Stimulated activated CD8-positive, alpha-beta memory T cell treated with anti-CD3 and anti-CD28 coated beads, Interleukin-15, amount 100 ng/mL, for 48 hours (primary cell): ENCODE results near the gene MAPK8.
"Not testable (repeated sequence)": the region's sequence is repeated elsewhere in the genome, so short reads cannot be mapped to it uniquely, and the experiment has no call there.

Experiments used
- DNase-seq, 2 donors: peaks; one replicate each; pipeline ENCODE4 v3.0.0-alpha.2; 2020; ENCODE audit warnings: low read depth in 2 of 2

The MAPK8 gene

DNA sequence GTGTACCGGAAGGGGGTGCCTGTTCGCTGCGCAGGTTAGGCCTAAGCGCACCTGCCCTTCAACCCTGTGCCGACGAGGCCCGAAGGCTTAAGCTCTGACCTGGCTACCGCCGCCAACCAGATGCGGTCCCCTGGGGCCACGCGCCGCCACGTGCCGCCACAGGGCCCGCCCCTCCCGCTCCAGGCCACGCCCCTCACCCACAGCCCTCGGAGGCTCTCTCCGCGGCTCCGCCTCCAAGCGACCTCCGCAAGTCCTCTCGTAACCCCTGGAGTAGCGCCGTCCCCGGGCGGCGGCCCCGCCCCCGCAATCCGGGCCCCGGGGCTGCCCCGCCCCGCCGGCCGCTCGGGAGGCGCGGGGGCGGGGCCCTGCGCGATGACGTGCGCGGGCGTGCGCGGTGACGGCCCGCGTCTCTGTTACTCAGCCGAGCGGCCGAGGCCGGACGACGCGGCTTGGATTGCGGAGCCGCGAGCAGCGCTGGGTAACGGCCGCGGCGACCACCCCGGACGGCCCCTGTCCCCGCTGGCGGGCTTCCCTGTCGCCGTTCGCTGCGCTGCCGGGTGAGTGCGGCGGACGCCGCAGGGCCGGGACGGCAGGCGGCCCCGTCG lies at the start of gene MAPK8:
TSS of gene MAPK8 (plus strand) at position 413 of the 605 bp plus-strand sequence. CDS start 94,984 bp downstream, outside the sequence.
- peak; percentile 84 to 89 for DNase-seq

DNA sequence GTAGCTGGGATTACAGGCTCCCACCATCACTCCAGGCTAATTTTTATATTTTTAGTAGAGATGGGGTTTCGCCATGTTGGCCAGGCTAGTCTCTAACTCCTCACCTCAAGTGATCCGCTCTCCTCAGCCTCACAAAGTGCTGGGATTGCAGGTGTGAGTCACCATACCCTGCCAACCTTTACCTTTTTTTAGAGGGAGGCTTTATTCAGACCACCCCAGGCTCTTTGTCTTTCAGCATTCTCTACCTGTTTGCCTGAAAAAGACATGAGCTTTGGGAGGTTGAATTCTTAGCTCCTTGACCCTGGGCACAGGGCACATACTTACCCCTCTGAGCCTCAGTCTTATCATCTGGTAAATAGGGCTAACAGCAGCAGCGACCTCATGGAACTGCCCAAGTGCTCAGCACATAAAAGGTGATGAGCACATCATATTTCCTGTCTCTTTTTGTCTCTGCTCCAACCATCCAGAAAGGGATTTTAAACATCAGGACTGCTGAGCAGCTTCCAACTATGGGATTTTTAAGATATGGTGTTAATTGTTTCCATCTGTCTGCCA lies 49.0 kb upstream of the MAPK8 start:
- DNase-seq = no peak

DNA sequence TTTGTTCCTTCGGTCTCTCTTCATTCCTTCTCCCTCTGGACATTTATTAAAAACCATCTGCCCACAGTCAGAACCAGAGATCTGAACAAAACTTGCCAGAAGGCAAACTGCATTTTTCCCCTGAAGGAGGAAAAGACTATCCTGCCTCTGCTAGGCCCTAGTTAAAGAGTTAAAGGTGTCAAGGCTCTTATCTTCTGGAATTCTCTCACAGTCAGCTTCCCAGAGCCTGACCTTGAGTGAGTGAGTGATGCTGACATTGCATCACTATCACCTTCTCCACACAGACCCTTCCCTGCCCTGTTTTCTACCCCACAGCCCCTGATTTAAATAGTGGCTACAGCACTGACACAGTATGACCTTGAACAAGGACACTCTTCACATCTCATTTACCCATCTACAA lies 48.4 kb upstream of the MAPK8 start:
- no peak for DNase-seq

DNA sequence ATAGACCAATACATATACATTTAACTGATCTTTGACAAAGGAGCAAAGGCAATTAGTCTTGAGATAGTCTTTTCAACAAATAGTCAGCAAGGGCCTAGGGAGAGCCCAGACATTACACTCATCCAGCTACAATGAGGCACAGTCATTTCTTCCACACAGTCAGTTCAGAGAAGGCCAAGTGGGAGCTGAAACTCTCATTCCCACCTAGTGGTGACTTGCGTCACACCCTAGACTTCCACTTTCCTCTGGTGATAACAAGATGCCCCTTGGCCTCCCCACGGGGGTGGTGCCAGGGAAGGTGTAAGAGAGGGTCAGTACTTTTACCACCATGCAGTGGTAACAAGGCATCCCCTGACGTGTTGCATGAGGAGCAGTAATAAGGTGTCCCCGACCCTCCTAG lies 39.9 kb upstream of the MAPK8 start:
- DNase-seq = peak; percentile 5 to 17

DNA sequence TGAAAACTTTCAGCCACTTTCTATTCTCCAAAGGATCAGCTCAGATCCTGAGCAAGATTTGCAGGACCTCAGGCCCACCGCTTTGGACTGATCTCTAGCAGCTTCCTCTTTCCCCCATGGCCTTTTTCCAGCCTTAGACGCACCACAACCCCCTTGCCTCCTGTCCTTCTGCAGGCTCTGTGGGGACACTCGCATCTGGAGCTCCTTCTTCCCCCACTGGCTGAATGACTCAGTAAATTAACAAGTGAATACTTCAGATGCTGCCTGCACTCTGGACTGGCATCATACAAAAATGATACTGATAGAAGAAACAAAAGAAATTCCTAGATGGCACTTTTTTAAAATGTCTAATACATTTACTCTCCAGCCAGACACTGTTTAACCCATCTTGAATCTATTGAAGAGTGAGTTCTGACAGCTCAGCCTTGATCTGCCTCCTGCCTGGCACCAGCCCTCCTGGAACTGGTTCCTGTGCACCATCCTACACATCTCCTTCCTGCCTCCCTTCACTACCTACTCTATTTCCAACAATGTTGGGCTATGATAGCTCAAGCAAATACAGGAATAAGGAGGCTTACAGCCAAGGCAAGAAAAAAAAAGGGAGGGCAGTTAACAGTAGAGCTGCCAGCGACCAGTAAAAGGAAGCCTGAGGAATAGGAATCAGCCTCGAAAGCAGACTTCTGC lies 35.3 kb upstream of the MAPK8 start:
- no peak for DNase-seq

GRCh38 chr10:48272682-48273081 lies 33.8 kb upstream of the MAPK8 start:
- DNase-seq = no peak

DNA sequence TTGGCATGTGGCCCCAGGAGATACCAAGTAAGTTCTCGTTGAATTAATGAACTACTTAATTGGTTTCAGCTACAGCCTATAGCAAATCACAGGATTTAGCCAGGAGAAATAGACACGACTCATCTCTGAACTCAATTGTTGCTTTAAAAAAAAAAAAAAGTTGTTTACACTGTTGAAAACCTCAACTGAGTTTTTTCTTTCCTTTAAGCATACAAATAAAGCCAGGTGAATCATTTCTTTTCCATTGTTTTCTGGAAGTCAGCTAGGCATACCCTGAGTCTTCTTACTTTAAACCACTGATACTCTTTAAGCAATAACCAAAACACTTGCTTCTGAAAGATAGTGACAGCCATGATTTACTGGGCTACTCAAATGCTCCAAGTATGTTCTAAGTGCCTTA lies 32.7 kb upstream of the MAPK8 start:
- no peak for DNase-seq

DNA sequence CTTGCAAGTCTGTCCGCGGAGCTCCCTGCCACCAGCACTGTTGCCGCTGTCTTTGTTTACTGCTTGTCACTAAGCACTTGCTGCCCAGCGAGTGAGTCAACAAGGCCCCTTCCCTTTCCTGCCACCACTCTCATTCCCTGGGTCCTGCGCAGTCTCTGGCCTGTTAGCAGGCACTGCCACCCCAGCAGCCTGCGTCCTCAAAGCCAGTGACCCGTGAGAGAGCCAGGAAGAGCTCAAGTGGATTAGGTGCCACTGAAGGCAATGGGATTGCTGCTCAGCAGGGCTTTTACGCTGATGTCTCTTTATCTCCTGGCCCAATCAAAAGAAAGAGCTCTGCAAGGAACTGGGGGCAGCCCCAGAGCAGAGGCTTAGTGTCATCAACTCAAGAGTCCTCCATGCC lies 31.8 kb upstream of the MAPK8 start, which contains the start of gene FRMPD2:
TSS of gene FRMPD2 (minus strand) at position 61 of the 400 bp plus-strand sequence. CDS start 129 bp downstream, outside the sequence.
- DNase-seq = no peak

DNA sequence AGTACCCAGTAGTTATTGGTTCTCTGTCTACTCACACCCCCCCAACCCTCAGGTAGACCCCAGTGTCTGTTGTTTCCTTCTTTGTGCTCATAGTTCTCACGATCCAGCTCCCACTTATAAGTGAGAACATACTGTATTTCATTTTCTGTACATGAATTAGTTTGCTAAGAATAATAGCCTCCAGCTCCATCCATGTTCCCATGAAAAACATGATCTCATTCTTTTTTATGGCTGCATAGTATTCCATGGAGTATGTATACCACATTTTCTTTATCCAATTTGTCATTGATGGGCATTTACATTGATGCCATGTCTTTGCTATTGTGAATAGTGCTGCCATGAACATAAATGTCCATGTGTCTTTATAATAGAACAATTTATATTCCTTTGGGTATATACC lies 29.4 kb upstream of the MAPK8 start:
- no peak for DNase-seq

DNA sequence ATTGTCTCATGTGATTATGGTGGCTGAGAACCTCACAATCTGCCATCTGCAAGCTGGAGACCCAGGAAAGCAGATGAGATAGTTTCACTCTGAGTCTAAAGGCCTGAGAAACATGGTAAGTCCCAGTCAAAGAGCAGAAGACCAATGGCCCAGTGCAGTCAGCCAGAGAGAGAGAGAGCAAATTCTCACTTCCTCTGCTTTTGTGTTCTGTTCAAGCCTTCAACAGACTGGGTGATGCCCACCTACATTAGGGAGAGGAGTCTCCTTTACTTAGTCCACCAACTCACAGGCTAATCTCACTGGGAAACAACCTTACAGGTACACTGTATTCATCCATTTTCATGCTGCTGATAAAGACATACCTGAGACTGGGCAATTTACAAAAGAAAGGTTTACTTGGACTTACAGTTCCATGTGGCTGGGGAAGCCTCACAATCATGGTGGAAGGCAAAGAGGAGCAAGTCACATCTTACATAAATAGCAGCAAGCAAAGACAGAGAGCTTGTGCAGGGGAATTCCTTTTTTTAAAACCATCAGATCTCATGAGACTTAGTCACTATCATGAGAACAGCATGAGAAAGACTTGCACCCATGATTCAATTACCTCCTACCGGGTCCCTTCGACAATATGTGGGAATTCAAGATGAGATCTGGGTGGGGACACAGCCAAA lies 27.3 kb upstream of the MAPK8 start:
- no peak for DNase-seq

DNA sequence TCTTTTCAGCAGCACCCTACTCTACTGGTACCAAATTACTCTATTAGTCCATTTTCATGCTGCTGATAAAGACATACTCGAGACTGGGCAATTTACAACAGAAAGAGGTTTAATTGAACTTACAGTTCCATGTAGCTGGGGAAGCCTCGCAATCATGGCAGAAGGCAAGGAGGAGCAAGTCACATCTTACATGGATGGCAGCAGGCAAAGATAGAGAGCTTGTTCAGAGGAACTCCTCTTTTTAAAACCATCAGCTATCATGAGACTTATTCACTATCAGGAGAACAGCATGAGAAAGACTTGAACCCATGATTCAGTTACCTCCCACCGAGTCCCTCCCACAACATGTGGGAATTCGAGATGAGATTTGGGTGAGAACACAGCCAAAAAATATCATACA lies 24.8 kb upstream of the MAPK8 start:
- DNase-seq = not testable (repeated sequence)

DNA sequence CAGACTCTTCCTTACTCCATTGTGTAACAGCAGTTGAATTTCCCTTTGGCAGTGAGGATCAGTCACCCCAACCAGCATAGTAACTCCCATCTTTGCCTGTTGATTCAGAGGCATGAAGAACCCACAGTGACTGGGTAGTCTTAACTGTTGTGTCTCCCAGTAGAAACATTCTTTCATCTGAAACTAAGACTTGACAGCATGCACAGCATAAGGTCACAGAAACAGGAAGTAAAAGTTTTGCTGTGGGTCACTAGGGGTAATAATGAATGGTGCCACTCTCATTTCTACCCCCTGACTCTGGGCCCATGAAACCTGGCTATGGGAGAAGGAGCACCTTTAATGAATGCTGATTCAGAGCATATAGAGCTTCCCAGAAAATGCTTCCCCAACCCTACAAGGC lies 23.6 kb upstream of the MAPK8 start:
- DNase-seq = no peak

- no peak for DNase-seq
These were observed 22.4 kb upstream of the MAPK8 start for GRCh38 chr10:48284002-48284546.

GRCh38 chr10:48284811-48285210 lies 21.7 kb upstream of the MAPK8 start:
- DNase-seq = no peak

DNA sequence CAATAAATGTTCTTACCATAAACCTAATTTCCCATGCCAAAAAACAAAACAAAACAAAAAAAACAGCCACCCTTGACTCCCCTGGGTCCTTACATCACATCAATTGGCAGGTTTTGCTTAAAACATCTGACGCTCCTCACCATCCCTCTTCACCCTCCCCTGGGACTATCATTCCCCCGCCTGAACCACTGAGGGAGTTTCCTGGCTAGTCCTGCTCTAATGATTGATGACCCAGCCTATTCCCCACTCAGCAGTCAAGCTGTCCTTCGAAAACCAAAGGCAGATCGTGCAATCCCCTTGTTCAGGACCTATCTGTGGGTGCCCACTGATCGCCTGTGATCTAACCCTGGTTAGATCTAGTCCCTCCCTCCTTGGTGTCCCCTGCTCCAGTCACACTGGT lies 20.8 kb upstream of the MAPK8 start:
- no peak for DNase-seq

DNA sequence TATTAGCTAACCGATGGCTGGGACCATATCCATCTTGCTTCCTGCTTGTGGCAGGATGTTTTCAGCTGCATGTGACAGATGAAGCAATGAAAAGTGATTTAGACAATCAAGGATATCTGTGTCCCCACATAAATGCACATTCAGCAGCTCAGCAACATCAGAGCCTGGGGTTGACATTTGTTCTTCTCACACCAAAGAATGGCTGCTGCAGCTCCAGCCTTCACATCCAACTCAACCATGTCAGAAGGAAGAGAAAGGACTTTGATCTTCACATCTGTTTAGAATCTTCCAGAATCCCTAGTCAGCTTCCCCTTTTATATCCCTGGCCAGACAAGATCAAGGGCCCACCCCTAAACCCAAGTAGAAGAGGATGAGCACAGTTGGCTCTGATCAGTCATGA lies 20.1 kb upstream of the MAPK8 start:
- DNase-seq = no peak

GRCh38 chr10:48287417-48288391 lies 18.8 kb upstream of the MAPK8 start:
- DNase-seq = no peak

DNA sequence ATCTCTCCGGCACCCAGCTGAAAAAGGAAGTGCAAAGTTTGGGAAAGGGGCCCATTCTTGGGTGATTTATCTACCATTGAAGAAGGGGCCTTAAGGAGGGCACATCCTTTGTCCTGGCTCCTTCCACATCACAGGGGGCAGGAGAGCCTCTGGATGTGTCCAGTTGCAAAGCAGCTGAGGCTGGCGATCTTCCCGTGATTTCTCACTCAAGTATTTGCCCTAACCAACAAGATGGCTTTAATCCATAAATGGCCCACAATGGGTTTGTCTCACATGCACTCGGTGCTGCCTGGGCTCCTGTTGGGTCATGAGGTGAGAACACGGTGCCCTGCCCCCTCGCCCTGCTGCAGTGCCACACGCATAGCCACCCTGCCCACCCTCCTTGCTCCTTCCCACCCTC lies 17.8 kb upstream of the MAPK8 start:
- no peak for DNase-seq

- DNase-seq = no peak
These were observed 16.8 kb upstream of the MAPK8 start for GRCh38 chr10:48289501-48290238.

GRCh38 chr10:48290286-48290685 lies 16.2 kb upstream of the MAPK8 start:
- DNase-seq = no peak

DNA sequence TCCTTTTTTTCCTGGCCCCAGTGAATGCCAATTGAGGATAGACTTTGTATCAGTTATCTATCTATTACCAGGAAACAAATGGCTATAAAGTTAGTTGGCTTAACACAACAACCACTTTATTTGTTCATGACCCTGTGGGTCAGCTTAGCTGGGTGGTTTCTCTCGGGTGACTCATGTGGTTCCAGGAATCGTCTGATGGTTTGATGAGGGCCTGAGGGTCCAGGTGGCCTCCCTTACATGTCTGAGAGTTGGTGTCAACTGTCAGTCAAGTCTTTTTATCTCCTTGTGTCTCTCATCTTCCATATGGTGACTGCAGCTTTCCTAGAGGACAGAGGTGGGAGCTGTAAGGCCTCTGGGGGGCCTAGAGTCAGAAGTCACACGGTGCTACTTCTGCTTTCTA lies 15.3 kb upstream of the MAPK8 start:
- no peak for DNase-seq
